Keratinocyte (primary cell): ENCODE data around the gene STYXL1.

Source experiments
- CTCF ChIP-seq, 3 experiments: IDR thresholded peaks in 1 of 3; conservative IDR thresholded peaks in 1 of 3; optimal IDR thresholded peaks in 1 of 3; 2 replicates in 2 of 3; 3 replicates in 1 of 3; pipeline versions ENCODE3 to v1.5.1; 2011; ENCODE audit warnings: low read length in 3 of 3, mild to moderate bottlenecking in 3 of 3, moderate library complexity in 2 of 3, control low read depth in 1 of 3, inconsistent platforms in 1 of 3; ENCODE audit not compliant: insufficient read depth in 2 of 3; ENCODE audit errors: extremely low read depth in 1 of 3
- EZH2 ChIP-seq: IDR thresholded peaks from one replicate; pipeline ENCODE4 v1.6.1; 2012; ENCODE audit warnings: inconsistent platforms, mild to moderate bottlenecking, low read length, moderate library complexity

DNA sequence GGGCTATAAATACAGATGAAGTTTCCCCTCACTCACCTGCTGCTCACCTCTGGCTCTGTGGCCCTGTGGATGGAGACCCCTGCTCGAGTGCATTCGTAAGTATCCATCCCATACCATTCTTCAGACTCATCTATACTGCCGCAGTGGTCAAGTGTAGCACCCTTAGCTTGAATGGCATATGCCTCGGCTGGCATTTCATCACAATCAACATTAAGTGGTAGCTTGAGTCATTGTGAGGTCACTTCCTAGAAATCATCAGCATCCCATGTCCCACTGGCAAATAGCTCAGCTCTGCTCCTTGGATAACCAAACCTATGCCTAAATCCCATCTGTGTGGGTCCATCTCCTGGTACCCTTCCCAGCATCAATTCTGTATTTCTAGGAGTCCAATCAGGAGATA is 38.3 kb upstream of the STYXL1 start:
- TF ChIP-seq CTCF (optimal IDR thresholded peaks at IDR 0.05 in 1 of 3, IDR thresholded peaks at IDR 0.05 in 1 of 3, conservative IDR thresholded peaks at IDR 0.05 in 1 of 3; ENCODE audit: extremely low read depth in 1 of 3, insufficient read depth in 2 of 3, low read length in 3 of 3) (no peak), EZH2 (no peak)
